GM19099 (cell line): ENCODE measurements around the gene ENOSF1.

Experiments
- POLR2A ChIP-seq: IDR thresholded peaks from 3 replicates; pipeline ENCODE4 v1.6.1; 2011; ENCODE audit warnings: low read depth; ENCODE audit not compliant: insufficient read length; ENCODE audit errors: extremely low read depth

ENOSF1 gene, protein sequence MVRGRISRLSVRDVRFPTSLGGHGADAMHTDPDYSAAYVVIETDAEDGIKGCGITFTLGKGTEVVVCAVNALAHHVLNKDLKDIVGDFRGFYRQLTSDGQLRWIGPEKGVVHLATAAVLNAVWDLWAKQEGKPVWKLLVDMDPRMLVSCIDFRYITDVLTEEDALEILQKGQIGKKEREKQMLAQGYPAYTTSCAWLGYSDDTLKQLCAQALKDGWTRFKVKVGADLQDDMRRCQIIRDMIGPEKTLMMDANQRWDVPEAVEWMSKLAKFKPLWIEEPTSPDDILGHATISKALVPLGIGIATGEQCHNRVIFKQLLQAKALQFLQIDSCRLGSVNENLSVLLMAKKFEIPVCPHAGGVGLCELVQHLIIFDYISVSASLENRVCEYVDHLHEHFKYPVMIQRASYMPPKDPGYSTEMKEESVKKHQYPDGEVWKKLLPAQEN

DNA sequence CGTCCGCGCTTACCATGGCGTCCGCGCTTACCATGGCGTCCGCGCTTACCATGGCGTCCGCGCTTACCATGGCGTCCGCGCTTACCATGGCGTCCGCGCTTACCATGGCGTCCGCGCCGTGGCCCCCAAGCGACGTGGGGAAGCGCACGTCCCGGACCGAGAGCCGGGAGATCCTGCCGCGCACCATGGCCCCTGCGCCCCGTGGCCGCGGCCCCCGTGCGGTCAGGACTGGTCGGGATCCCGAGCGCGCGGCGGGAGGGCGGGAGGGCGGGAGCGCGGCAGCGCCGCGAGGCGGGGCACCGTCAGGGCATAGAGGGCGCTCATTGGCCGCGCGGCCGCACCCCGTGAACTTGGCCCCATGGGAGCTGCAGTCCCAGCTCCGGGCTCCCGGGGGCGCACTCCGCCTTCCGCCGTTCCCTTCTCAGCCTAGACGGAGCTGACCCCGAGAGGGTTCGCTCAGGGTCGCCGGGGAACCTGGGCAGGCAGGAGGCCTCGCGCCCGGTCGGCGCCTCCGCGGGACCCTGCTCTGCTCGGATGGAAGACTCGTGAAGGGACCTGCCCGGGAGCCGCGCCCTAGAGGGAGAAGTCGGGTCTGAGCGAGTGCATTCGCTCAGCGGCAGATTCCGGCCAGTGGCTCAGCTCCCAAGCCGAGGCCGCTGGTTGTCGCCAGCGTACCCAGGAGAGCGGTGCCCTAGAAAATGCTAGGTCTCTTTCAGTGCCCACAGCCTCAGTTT is at the start of gene ENOSF1:
Gene ENOSF1 (minus strand): TSS at position 230 of the 734 bp plus-strand sequence. CDS start 43 bp downstream, at position 187.
- peak; percentile 64 for TF ChIP-seq POLR2A

DNA sequence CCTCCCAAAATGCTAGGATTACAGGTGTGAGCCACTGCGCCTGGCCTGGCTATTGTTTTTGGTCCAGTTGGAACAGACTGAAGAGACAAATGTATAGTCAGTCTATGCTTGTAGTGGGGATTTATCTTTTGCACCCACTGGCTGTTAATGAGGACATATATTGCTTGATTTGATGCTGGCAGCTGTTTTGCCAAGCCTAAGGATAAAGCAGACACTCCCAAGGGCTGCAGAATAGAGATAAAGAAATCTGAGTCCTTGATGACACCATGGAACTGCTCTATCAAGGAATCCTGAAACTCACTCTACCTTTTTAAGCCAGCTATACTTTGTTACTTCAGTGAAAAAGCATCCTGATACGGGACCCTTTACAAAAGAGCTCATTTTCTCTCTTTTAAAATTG is 43.1 kb upstream of the ENOSF1 start:
- TF ChIP-seq POLR2A = no peak

DNA sequence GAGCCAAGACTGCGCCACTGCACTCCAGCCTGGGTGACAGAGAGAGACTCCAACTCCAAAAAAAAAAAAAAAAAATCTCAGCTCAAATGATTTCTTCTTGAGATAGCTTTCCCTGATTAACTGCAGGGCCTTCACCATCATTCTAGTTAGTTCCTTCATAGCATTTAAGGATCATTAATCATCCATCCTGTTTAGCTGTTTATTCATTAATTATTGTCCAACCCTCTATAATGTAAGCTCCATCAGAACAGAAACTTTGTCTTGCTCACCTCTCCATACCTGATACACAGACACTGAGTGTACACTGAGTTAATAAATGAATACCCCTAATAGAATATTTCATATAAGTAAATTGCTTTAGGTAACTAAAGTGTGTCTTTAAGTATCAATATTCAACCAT is 42.2 kb upstream of the ENOSF1 start:
- TF ChIP-seq POLR2A = no peak

DNA sequence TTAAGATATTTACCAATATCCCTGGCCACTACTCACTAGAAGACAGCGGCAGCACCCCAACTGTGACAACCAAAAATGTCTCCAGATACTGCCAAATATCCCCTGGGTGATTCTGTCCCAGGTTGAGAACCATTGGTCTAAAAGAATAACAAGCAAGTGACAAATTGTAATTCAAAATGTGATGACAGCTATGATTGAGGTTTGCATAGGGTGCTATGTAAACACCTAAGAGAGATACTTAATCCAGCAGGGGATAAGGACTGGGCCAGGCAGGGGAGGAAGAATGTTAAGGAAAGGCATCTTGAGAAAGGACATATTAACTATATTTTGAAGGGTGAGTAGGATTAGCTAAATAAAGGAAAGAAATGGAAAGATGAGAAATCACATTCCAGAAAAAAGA is 38.0 kb upstream of the ENOSF1 start:
- TF ChIP-seq POLR2A = no peak

DNA sequence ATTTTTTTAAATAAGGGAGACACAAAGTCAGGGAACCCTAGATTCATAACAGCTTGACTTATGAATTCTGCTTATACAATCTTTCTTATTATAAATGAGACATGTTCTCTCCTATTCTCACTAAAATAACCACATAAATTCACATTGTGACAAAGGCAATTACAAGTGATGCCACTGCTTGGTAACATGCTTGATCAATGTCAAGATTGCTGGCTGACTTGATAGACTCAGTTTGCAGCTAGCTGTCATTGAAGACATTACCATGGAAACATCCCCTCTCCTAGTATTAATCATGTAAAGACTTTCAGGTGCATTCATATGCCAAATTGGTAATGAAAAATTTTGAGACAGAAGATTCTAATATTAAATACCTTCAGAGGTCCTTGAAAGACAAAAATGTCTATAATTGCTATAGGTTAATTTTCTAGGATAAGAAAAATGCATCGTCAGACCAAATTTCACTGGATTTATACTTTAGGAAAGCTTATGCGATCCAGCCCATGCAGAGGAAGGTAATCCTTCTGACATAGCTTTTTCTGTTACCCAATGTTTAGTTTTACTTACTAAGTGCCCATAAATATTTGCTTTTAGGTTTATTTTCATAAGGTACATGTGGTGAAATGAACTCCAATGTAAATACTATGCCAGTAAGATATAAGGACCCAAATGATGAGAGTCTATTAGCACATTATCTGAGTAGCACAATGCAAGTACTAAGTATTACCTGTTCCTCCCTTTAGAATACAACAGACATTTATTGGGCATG is 32.6 kb upstream of the ENOSF1 start:
- TF ChIP-seq POLR2A = no peak

DNA sequence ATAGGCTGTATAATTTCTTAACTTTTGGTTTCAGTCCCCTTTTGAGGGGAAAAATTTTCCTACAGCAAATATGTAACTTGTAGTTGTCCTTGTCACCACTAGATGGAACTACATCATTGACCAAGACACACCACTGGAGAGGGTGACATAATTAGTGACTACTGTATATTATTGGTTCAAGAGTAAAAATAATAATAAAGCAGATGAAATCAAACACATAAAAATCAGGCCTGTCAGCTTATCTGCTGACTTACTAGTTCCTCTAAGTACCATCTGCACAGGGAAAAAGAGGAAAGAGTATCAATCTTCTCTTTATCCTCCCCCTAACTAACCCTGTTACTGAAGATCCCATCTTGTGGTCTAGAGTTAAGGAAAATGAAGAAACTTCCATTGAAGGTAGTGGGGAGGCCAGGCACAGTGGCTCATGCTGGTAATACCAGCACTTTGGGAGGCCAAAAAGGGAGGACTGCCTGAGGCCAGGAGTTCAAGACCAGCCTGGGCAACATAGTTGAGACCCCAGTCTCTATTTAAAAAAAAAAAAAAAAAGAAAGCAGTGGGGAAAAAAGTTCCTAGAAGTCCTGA is 29.6 kb upstream of the ENOSF1 start:
- no peak for TF ChIP-seq POLR2A

DNA sequence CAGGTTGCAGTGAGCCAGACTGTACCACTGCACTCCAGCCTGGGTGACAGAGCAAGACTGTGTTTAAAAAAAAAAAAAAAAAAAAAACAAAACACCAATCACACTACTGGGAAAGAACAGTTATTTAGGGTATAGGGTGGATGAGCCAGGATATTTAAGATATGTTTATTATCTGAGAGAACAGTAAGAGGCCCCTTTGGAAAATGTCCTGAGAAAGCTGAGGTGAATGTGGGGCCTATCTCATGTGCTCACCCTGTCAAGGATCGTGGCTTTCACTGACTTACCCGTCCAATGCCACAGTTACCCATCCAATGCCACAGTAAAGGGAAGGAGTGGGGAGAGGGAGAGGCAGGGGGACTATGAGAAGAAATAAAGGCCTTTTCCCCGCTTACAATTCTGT is 19.9 kb upstream of the ENOSF1 start:
- TF ChIP-seq POLR2A = no peak

DNA sequence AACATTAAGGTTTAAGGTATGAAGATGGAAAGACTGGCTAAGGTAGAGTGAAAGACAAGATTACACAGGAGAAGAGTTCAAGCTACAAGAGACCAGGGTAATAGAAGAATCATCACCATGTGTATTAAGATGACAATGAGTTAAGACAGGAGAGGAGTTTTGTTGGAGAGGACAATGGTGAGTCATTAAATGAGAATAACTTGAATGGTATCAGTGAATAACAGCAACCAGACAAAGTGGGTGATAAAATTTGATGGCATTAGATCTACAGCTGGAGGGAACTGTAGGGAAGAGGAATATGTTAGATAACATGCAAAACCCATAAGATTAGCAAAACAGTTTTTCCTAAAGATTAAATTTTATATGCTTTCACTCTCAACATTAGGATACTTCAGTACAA is 18.8 kb upstream of the ENOSF1 start:
- no peak for TF ChIP-seq POLR2A

DNA sequence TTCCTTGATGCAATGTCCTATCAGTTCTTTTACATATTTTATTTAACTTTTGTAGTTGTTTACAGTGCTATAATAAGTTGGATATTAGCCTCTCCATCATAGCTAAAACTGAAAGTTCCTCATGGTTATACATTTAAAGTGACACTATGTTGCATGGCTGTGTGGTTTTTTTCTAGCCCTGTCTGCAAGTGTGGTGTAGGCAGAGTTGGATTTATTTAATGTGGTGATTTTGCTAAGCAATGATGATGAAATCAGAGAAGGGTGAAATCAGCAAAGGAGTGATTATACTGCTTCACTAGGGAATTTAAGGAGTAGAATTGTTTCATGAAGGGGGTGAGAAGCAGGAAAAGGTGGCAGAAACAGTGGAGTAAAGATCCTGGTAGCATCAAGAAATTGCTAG is 18.3 kb upstream of the ENOSF1 start:
- no peak for TF ChIP-seq POLR2A

DNA sequence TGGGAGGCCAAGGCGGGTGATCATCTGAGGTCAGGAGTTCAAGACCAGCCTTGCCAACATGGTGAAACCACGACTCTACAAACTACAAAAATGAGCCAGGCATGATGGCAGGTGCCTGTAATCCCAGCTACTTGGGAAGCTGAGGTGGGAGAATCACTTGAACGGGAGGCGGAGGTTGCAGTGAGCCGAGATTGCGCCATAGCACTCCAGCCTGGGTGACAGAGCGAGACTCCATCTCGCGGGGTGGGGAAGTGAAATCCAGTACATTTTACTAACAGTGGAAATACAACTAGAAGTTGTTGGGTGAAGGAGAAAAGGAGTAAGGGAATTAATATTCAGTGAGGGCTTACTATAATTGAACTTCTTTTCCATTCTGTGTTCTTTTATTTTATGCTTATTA is 13.2 kb upstream of the ENOSF1 start:
- no peak for TF ChIP-seq POLR2A

DNA sequence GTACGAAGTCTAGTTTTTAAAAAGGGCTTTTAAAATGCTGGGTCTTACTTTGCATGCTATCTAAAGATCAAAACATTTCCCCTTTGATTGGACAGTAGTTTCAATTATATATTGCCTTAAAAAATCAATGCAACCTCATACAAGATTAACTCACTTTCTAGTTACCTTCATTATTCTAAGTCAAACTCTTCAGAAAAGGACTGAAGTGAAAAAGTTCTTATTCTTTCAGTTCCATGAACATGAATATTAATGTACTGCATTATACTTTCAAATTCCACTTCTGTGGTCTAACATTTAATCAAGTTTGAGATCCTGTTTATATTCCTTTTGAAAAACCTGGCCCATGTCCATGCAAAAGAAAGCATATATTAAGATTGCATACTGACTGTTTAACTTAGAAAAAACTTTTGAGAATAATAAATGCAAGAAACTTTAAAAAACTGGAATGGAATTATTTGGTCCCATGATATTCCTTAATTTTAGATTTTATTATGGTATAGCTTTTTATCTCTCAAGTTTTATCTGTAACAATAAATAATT is 11.2 kb upstream of the ENOSF1 start:
- TF ChIP-seq POLR2A = no peak

DNA sequence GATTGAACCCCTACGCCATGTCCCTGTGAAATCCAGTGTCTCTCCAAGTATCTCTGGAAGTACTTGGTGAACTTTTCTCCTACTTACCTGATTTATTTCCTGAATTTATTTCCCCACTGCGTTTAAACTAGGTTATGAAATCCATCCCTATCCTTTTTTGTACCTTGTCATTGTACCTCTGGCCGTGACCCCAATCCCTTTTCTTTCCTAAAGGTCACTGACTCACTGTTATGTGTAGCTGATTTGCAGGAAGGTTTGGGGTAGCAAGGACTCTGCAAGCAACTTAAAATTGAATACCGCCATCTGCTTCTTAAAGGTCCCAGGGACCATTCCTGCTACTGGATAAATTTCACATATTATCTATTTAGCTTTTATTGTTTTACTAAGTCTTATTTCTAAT is 4.6 kb upstream of the ENOSF1 start:
- TF ChIP-seq POLR2A = no peak

DNA sequence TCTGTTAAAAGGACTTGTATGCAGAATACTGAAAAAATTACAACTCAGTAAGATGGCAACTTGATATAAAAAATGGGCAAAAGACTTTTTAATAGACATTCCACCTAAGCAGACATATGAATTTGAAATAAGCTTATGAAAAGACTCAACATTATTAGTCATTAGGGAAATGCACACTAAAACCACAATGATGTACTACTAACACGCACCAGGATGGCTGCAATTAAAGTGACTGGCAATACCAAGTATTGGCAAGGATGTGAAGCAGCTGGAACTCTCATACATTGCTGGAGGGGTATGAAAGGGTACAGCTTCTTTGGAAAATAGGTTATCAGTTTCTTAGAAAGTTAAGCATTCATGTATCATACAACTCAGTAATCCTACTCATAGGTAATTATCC is 3.2 kb upstream of the ENOSF1 start:
- TF ChIP-seq POLR2A = no peak

DNA sequence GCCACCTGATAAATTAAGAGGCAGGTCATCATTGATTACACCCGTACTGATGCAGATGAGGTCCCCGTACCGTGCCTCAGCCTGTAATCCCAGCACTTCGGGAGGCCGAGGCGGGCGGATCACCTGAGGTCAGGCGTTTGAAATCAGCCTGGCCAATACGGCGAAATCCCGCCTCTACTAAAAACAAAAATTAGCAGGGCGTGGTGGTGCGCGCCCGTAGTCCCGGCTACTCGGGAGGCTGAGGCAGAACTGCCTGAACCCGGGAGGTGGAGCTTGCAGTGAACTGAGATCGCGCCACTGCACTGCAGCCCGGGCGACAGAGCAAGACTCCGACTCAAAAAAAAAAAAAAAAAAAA is 683 bp upstream of the ENOSF1 start:
- no peak for TF ChIP-seq POLR2A
